ENCODE measurements around the gene TMBIM4. TPM values are rescaled to one million over a fixed set of nuclear protein-coding genes. Genes with fewer than 3 reads are reported as not detected.

TMBIM4 gene
- total and polyA plus RNA-seq, 2 donors (not counting 3 experiments of a cell fraction or from before 2014, with no cell fraction given) = 74.1 to 370 TPM

- H4K20me1 ChIP-seq (replicated peaks; ENCODE audit: control insufficient read depth, extremely low read depth, insufficient read depth, low read length) = no peaks in the 10 kb centered on the region
- dilution Hi-C loops (cut with MboI; ENCODE audit: extremely low pct_ligation_motif_present, low sequenced_read_pairs) (no loop called here), intact Hi-C loops (cut with micrococcal nuclease) (loop anchor here (5.0 kb wide), 1 partner anchor 102 kb away; the partner anchor contains the start of gene HELB)
- no peaks in the 10 kb centered on the region for H3K27me3 ChIP-seq (ENCODE audit: control insufficient read depth in 2 of 2, insufficient read depth in 2 of 2, low read length in 2 of 2)
- DNase-seq (ENCODE audit: low read depth, low spot score) = no peak
- H3K79me2 ChIP-seq (ENCODE audit: control insufficient read depth, insufficient read depth, low read length) = no peaks in the 10 kb centered on the region
- H3K27ac ChIP-seq (ENCODE audit: insufficient read depth, low read depth, low read length) = no peak overlapping the region
- no peaks in the 10 kb centered on the region for H3K36me3 ChIP-seq (ENCODE audit: control insufficient read depth in 2 of 2, extremely low read depth in 1 of 2, insufficient read depth in 2 of 2, low read length in 2 of 2)
- H3K9me3 ChIP-seq (replicated peaks; ENCODE audit: control insufficient read depth, insufficient read depth, low read length) = no peaks in the 10 kb centered on the region
- no peak for TF ChIP-seq JUN (IDR thresholded peaks at IDR 0.05; ENCODE audit: borderline replicate concordance, insufficient read depth, insufficient read length, low read depth)
- no peak for TF ChIP-seq EZH2 (IDR thresholded peaks at IDR 0.05; ENCODE audit: borderline replicate concordance, low read depth, low read length, severe bottlenecking)
- TF ChIP-seq MAX (IDR thresholded peaks at IDR 0.05; ENCODE audit: insufficient read depth, insufficient read length) = no peak
- TF ChIP-seq CTCF (IDR thresholded peaks at IDR 0.05; ENCODE audit: extremely low read depth in 1 of 2, insufficient read depth in 1 of 2, low read depth in 1 of 2, low read length in 2 of 2) = no peak
- no peak for TF ChIP-seq POLR2AphosphoS5 (IDR thresholded peaks at IDR 0.05; ENCODE audit: insufficient read depth, low read depth, low read length)
- no peak for TF ChIP-seq POLR2A (IDR thresholded peaks at IDR 0.05; ENCODE audit: low read depth, low read length)
- TF ChIP-seq MYC (IDR thresholded peaks at IDR 0.05; ENCODE audit: low read depth, low read length) = no peak
- no peak for TF ChIP-seq FOS (IDR thresholded peaks at IDR 0.05; ENCODE audit: borderline replicate concordance, insufficient read depth, low read length)
- no peak for TF ChIP-seq GATA2 (IDR thresholded peaks at IDR 0.05; ENCODE audit: insufficient read depth, insufficient read length, low read depth, low read length)
- H2AFZ ChIP-seq (ENCODE audit: low read depth, low read length) = no peak overlapping the region
- BruUV-seq (replicated peaks) = no TSS peak
- FAIRE-seq = no peak
- ChIA-PET CTCF (interaction anchor here (1.1 kb wide), 1 partner anchor 55 kb away, joined by 4 read pairs; no protein-coding TSS in a partner anchor), POLR2A (no interaction called here)
- H3K9ac ChIP-seq (replicated peaks; ENCODE audit: extremely low read depth, insufficient read depth, low read length) = no peak overlapping the region
- no peak overlapping the region for H3K4me3 ChIP-seq (replicated peaks in 1 of 3; ENCODE audit: insufficient read depth in 1 of 3, low read depth in 1 of 3, low read length in 3 of 3)
- peaks cover 2% of the 10 kb centered on the region for H3K9me1 ChIP-seq (replicated peaks; ENCODE audit: control insufficient read depth, extremely low read depth, insufficient read depth, low read length)
- H3K4me1 ChIP-seq (ENCODE audit: control insufficient read depth, extremely low read depth, insufficient read depth, low read length) = peaks cover 19% of the 10 kb centered on the region
- H3K4me2 ChIP-seq (ENCODE audit: insufficient read depth, low read length) = no peak overlapping the region
Measured at GRCh38 chr12:66199831-66200509, 30.2 kb upstream of the TMBIM4 start.
